Upper lobe of right lung (tissue), 1 donor: Measurements from ENCODE around the gene SLC22A3. TPM values are rescaled to one million over a fixed set of nuclear protein-coding genes. Genes with fewer than 3 reads are reported as not detected.
A peak's percentile ranks its signal among the peaks of the same experiment; 100 is the strongest.

Experiments
- ATAC-seq: fragments of 200-7000 bp; cut with Tn5 transposase; one replicate; pipeline ENCODE4 v1.9.1; 2020; ENCODE audit warnings: mild to moderate bottlenecking, moderate library complexity
- DNase-seq: peaks from one replicate; pipeline ENCODE4 v3.0.0-alpha.2; 2020
- H3K27ac ChIP-seq: fragments of 200-600 bp; one replicate; pipeline ENCODE4 v1.8.0; 2022
- H3K27me3 ChIP-seq: fragments of 200-600 bp; one replicate; pipeline ENCODE4 v1.8.0; 2022; ENCODE audit warnings: mild to moderate bottlenecking
- H3K36me3 ChIP-seq: fragments of 200-600 bp; one replicate; pipeline ENCODE4 v1.8.0; 2022
- H3K4me1 ChIP-seq: fragments of 200-600 bp; one replicate; pipeline ENCODE4 v1.8.0; 2022
- H3K4me3 ChIP-seq: fragments of 200-600 bp; one replicate; pipeline ENCODE4 v1.8.0; 2022; ENCODE audit warnings: mild to moderate bottlenecking
- H3K9me3 ChIP-seq: fragments of 200-600 bp; one replicate; pipeline ENCODE4 v1.8.0; 2022
- intact Hi-C: fragments of 100-400 bp; cut with DNase I; formaldehyde crosslinking; loops from one replicate; pipeline ENCODE4 v1.11.0; 2022
- total RNA-seq: library from RNA; stranded (reverse); fragmentation: NEBNext Ultra II Directional; extraction: Animal tissue kit (Norgen Biotek cat#: 25700); gene quantifications from one replicate; pipeline ENCODE4 v1.2.1, GENCODE V29; 2021
- TF ChIP-seq, protein P1 (sequence below): fragments of 200-600 bp; IDR thresholded peaks from one replicate; pipeline ENCODE4 v1.8.0; 2022; ENCODE audit warnings: antibody characterized with exemption
- donor health status: DM: no; HTN: yes; CAD: no; lungs with severe emphysema.

Gene SLC22A3
- total RNA-seq, 1 donor from 2014 or later, result 30.6 TPM

DNA sequence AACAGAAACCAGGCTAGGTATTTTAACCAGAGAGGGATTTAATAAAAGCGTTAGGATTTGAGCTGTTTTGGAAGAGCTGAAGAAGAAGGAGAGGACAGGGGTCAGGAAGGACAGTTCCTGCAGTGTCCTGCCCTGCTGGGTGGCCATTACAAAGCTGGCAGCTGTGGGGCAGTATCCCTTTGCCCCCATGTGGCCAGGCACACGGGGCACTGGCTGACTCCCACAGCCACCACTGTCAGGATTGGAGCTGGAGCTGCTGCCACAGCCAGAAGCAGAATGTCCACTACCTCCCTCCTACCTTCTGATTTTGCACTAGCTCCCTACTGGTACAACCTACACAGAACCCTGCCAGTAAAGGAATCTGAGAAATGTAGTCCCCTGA lies 46.5 kb downstream of the SLC22A3 start:
- Histone ChIP-seq H3K4me1 (peaks cover 5% of the 10 kb centered on the region), H3K9me3 (no peaks in the 10 kb centered on the region), H3K36me3 (no peaks in the 10 kb centered on the region), H3K27me3 (no peaks in the 10 kb centered on the region), H3K27ac (no peak overlapping the region), H3K4me3 (no peak overlapping the region)
- ATAC-seq (peak; percentile 67), DNase-seq (no peak)
- TF ChIP-seq, protein P1, sequence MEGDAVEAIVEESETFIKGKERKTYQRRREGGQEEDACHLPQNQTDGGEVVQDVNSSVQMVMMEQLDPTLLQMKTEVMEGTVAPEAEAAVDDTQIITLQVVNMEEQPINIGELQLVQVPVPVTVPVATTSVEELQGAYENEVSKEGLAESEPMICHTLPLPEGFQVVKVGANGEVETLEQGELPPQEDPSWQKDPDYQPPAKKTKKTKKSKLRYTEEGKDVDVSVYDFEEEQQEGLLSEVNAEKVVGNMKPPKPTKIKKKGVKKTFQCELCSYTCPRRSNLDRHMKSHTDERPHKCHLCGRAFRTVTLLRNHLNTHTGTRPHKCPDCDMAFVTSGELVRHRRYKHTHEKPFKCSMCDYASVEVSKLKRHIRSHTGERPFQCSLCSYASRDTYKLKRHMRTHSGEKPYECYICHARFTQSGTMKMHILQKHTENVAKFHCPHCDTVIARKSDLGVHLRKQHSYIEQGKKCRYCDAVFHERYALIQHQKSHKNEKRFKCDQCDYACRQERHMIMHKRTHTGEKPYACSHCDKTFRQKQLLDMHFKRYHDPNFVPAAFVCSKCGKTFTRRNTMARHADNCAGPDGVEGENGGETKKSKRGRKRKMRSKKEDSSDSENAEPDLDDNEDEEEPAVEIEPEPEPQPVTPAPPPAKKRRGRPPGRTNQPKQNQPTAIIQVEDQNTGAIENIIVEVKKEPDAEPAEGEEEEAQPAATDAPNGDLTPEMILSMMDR, result no peak
- intact Hi-C loops, result no loop called here

GRCh38 chr6:160395187-160395586 lies 47.0 kb downstream of the SLC22A3 start:
- intact Hi-C loops, result no loop called here
- no peak overlapping the region for H3K4me3 ChIP-seq
- DNase-seq (no peak), ATAC-seq (no peak)
- no peaks in the 10 kb centered on the region for H3K36me3 ChIP-seq
- H3K27ac ChIP-seq, result no peak overlapping the region
- H3K4me1 ChIP-seq, result peaks cover 5% of the 10 kb centered on the region
- H3K27me3 ChIP-seq, result no peaks in the 10 kb centered on the region
- H3K9me3 ChIP-seq, result no peaks in the 10 kb centered on the region
- TF ChIP-seq, protein P1, result no peak

DNA sequence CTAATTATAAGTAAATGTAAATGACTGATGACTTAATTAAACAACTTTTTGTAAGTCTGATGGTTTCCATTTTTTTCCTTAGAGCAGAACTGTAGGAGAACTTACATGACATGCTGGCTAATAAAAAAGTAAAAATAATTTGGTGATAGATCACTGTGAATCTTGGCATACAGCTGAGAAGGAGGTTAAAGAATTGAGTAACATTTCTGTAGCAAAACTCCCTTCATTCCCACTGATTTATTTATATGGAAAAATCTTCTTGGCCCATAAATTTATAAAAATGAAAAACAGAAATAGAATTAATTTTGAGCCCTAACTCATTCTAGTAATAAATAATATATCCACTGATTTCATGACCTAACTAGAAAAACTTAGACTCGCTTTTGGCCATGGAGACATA lies 48.1 kb downstream of the SLC22A3 start:
- no peaks in the 10 kb centered on the region for H3K36me3 ChIP-seq
- DNase-seq, result no peak
- H3K4me3 ChIP-seq, result no peak overlapping the region
- no peak overlapping the region for H3K27ac ChIP-seq
- no peaks in the 10 kb centered on the region for H3K9me3 ChIP-seq
- H3K27me3 ChIP-seq, result no peaks in the 10 kb centered on the region
- H3K4me1 ChIP-seq, result peaks cover 5% of the 10 kb centered on the region
- no peak for ATAC-seq
- TF ChIP-seq, protein P1, result no peak
- intact Hi-C loops, result no loop called here

- Histone ChIP-seq H3K4me1 (peaks cover 5% of the 10 kb centered on the region), H3K36me3 (no peaks in the 10 kb centered on the region), H3K27ac (no peak overlapping the region), H3K4me3 (no peak overlapping the region), H3K9me3 (no peaks in the 10 kb centered on the region), H3K27me3 (no peaks in the 10 kb centered on the region)
- intact Hi-C loops, result no loop called here
- no peak for DNase-seq
- TF ChIP-seq, protein P1, result no peak
- no peak for ATAC-seq
These were observed 50.6 kb downstream of the SLC22A3 start for GRCh38 chr6:160398674-160399271.

- DNase-seq, result no peak
- Histone ChIP-seq H3K27me3 (no peaks in the 10 kb centered on the region), H3K4me3 (no peak overlapping the region), H3K36me3 (no peaks in the 10 kb centered on the region), H3K9me3 (no peaks in the 10 kb centered on the region), H3K27ac (no peak overlapping the region), H3K4me1 (peaks cover 5% of the 10 kb centered on the region)
- intact Hi-C loops, result no loop called here
- TF ChIP-seq, protein P1, result no peak
- peak; percentile 84 for ATAC-seq
These were observed 52.3 kb downstream of the SLC22A3 start for GRCh38 chr6:160400446-160400845.

DNA sequence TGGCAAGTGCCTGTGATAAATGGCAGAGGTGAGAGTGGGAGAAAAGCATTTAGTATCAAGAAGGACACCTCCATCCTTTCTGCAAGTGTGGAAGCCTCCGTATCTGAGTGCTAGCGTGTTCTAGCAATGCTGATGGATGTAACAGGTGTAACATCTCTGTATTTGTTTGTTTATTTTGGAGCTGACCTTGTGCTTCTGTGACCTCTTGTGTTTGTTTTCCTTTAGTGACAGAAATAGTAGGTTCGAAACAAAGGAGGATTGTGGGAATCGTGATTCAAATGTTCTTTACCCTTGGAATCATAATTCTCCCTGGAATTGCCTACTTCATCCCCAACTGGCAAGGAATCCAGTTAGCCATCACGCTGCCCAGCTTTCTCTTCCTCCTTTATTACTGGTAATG lies 60.4 kb downstream of the SLC22A3 start:
- no peak overlapping the region for H3K27ac ChIP-seq
- no peak overlapping the region for H3K4me3 ChIP-seq
- no peaks in the 10 kb centered on the region for H3K9me3 ChIP-seq
- intact Hi-C loops, result no loop called here
- H3K27me3 ChIP-seq, result no peaks in the 10 kb centered on the region
- H3K4me1 ChIP-seq, result no peaks in the 10 kb centered on the region
- ATAC-seq (no peak), DNase-seq (no peak)
- TF ChIP-seq, protein P1, result no peak
- no peaks in the 10 kb centered on the region for H3K36me3 ChIP-seq
